Pancreas (tissue), 10 donors: ENCODE measurements around the gene AQP12A. TPM values are rescaled to one million over a fixed set of nuclear protein-coding genes. Genes with fewer than 3 reads are reported as not detected.
"Not testable (repeated sequence)": the region's sequence is repeated elsewhere in the genome, so short reads cannot be mapped to it uniquely, and the experiment has no call there.

Source experiments
- ATAC-seq, 4 donors: fragments of 200-7000 bp; cut with Tn5 transposase; one replicate each; pipeline versions ENCODE4 v1.8.0 to v1.9.1; 2020; ENCODE audit warnings: mild to moderate bottlenecking in 4 of 4, moderate library complexity in 4 of 4
- DNase-seq, 6 donors: peaks; one replicate each; pipeline ENCODE4 v3.0.0-alpha.2; 2020
- FAIRE-seq: peaks from 2 replicates; lab custom pipeline; 2012; peaks lifted over from hg19 to GRCh38; lab: Jason Lieb, UNC
- H3K27ac ChIP-seq, 4 donors: fragments of 200-600 bp; sonication (generic); 1 replicate in 3 of 4; 2 replicates in 1 of 4; pipeline versions ENCODE4 v1.5.0 to v1.8.0; 2020
- H3K27me3 ChIP-seq, 4 donors: fragments of 200-600 bp; one replicate each; pipeline ENCODE4 v1.8.0; 2021
- H3K36me3 ChIP-seq, 3 donors: fragments of 200-600 bp; sonication (generic) in 1 of 3; one replicate each; pipeline versions ENCODE4 v1.5.0 to v1.8.0; 2020 to 2021
- H3K4me1 ChIP-seq, 3 donors: fragments of 200-600 bp; one replicate each; pipeline ENCODE4 v1.8.0; 2021
- H3K4me3 ChIP-seq, 4 donors: fragments of 200-600 bp; sonication (generic) in 2 of 4; one replicate each; pipeline versions ENCODE4 v1.5.0 to v1.8.0; 2020 to 2021
- H3K9me3 ChIP-seq, 4 donors: fragments of 200-600 bp; one replicate each; pipeline ENCODE4 v1.8.0; 2021
- CTCF ChIP-seq, 4 donors: fragments of 200-600 bp; sonication (generic) in 3 of 4; IDR thresholded peaks; one replicate each; pipeline versions ENCODE4 v1.5.0 to v1.8.0; 2021; ENCODE audit warnings: antibody characterized with exemption in 4 of 4
- WGBS, 2 donors: extraction: QIAGEN DNeasy Blood & Tissue Kit; methylation state at CpG; one replicate each; pipeline ENCODE4 v1.1.7; 2013; 5-methylcytosine and 5-hydroxymethylcytosine counted together
- intact Hi-C, 3 donors: fragments of 100-400 bp; cut with DNase I; formaldehyde crosslinking; loops; one replicate each; pipeline versions ENCODE4 v1.11.1 to v1.14.2; 2022
- polyA plus RNA-seq, 2 donors: library from polyadenylated mRNA; stranded (reverse); fragments of 200-250 nt; gene quantifications; one replicate each; pipeline ENCODE4 v1.2.3, GENCODE V29; 2013
- total RNA-seq, 6 donors: library from RNA; stranded (reverse); fragmentation: NEBNext Ultra II Directional in 4 of 6; extraction: Animal tissue kit (Norgen Biotek cat#: 25700) in 4 of 6; gene quantifications; one replicate each; pipeline versions ENCODE4 v1.2.1 to v1.2.4, GENCODE V29; 2021 to 2023
- donor health status: healthy with polysubstance abuse.
- donor health status: DM: no; HTN: no; CAD: no; lungs with moderate emphysema.
- donor health status: DM: no; HTN: no; CAD: no.
- donor health status: control.
- donor health status: control.
- donor health status: Bipolar disorder and iron deficiency.
- donor health status: DM: yes; HTN: yes; CAD: no.
- donor health status: DM: no; HTN: no; CAD: no.
- donor health status: DM: no; HTN: no; CAD: no.
- donor health status: DM: yes; HTN: yes; CAD: no.

The AQP12A gene
- total and polyA plus RNA-seq, 8 donors = 46.6 to 744 (median 122) TPM

- H3K4me3 ChIP-seq, FAIRE-seq, H3K27ac ChIP-seq, H3K4me1 ChIP-seq, H3K36me3 ChIP-seq, DNase-seq, intact Hi-C loops, H3K27me3 ChIP-seq, H3K9me3 ChIP-seq, ATAC-seq: not testable (repeated sequence)
- 20 to 29% methylated on average over 2 of the region's 11 CpGs for WGBS, 2 donors
These were observed 11.5 kb upstream of the AQP12A start for GRCh38 chr2:240680185-240680584.

GRCh38 chr2:240682431-240683224, 9.0 kb upstream of the AQP12A start, which contains the start of gene AQP12B:
Gene AQP12B, minus strand, starts transcription at chr2:240682885. Its CDS starts 48 bp downstream, at chr2:240682837.
- Histone ChIP-seq H3K4me3 (peak within 1 kb of the TSS in 3 of 4 donors; percentile 19 to 45 (median 26)), H3K27ac (peak within 1 kb of the TSS; percentile 39 to 80 (median 62))
- ATAC-seq = peak; percentile 81 to 87 (median 84)
- H3K27me3 ChIP-seq, FAIRE-seq, H3K36me3 ChIP-seq, H3K9me3 ChIP-seq, intact Hi-C loops, H3K4me1 ChIP-seq: not testable (repeated sequence)
- DNase-seq = peak; percentile 74 to 97 (median 87)
- WGBS, 2 donors = 35 to 36% methylated on average over 22 to 35 of the region's 37 CpGs

- FAIRE-seq (peak; percentile 13), DNase-seq (peak; percentile 33 to 84 (median 58)), ATAC-seq (peak; percentile 29 to 58 (median 42))
- H3K27me3 ChIP-seq, H3K4me3 ChIP-seq, intact Hi-C loops, H3K36me3 ChIP-seq, H3K9me3 ChIP-seq, H3K4me1 ChIP-seq: not testable (repeated sequence)
- peak overlapping the region in 2 of 4 donors; percentile 63 to 77 for H3K27ac ChIP-seq
- 12 to 37% methylated on average over 2 to 4 of the region's 15 CpGs for WGBS, 2 donors
These were observed 8.2 kb upstream of the AQP12A start for GRCh38 chr2:240683329-240683979.

GRCh38 chr2:240683980-240684728, 7.5 kb upstream of the AQP12A start:
- peak overlapping the region in 3 of 4 donors; percentile 22 to 77 (median 63) for H3K27ac ChIP-seq
- ATAC-seq, H3K9me3 ChIP-seq, H3K4me3 ChIP-seq, H3K27me3 ChIP-seq, H3K36me3 ChIP-seq, intact Hi-C loops, H3K4me1 ChIP-seq, FAIRE-seq: not testable (repeated sequence)
- WGBS, 2 donors = 48 to 54% methylated on average over 13 to 15 of the region's 15 CpGs
- peak in 5 of 6 donors; percentile 25 to 81 (median 28) for DNase-seq

GRCh38 chr2:240685771-240686371, 5.8 kb upstream of the AQP12A start:
- H3K4me1 ChIP-seq = peaks cover 0 to 2% (median 0%) of the 10 kb centered on the region in 3 donors
- DNase-seq = peak; percentile 65 to 87 (median 78)

More at GRCh38 chr2:240685771-240686371, 5.8 kb upstream of the AQP12A start:
- WGBS, 2 donors = 22 to 23% methylated on average over 10 of the region's 10 CpGs
- FAIRE-seq (no peak), ATAC-seq (peak; percentile 3 to 34 (median 28))
- H3K27ac ChIP-seq = peak overlapping the region; percentile 38 to 89 (median 64)
- intact Hi-C loops = no loop called here
- no peaks in the 10 kb centered on the region for H3K9me3 ChIP-seq
- no peaks in the 10 kb centered on the region for H3K36me3 ChIP-seq
- peak in 1 of 4 donors; percentile 7 for TF ChIP-seq CTCF (IDR thresholded peaks at IDR 0.05)
- H3K4me3 ChIP-seq = peak overlapping the region; percentile 16 to 45 (median 32)
- no peaks in the 10 kb centered on the region for H3K27me3 ChIP-seq
